ENCODE data around the gene ELK3.
"Not testable (repeated sequence)": the region's sequence is repeated elsewhere in the genome, so short reads cannot be mapped to it uniquely, and the experiment has no call there.

ELK3 gene

GRCh38 chr12:96300064-96300463 is 105.9 kb downstream of the ELK3 start:
- FAIRE-seq (no peak), DNase-seq (ENCODE audit: insufficient read length, low spot score) (no peak)

DNA sequence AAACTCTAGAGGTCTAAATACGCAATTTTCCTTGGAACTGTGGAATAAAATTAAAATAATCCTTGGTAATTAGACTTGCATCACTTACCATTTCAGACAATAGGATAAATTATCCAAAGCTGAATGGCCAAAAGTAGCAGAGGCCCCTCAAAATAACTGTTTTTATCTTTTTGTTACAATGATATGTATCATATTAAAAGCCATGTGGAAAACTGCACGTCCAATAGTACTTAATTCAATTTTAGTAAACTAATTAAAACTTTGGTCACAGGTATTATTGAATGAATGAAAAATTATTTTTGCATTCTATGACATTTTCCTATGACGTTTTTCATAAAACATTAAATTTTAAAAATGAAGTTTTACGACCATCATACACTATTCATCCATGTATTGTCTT is 107.6 kb downstream of the ELK3 start:
- DNase-seq (ENCODE audit: insufficient read length, low spot score) (no peak), FAIRE-seq (no peak)

GRCh38 chr12:96302687-96303310 is 108.6 kb downstream of the ELK3 start:
- FAIRE-seq (no peak), DNase-seq (ENCODE audit: insufficient read length, low spot score) (no peak)

GRCh38 chr12:96303653-96304052 is 109.5 kb downstream of the ELK3 start:
- DNase-seq (ENCODE audit: insufficient read length, low spot score): no peak
- no peak for FAIRE-seq

- no peak for DNase-seq (ENCODE audit: insufficient read length, low spot score)
- no peak for FAIRE-seq
Observed at GRCh38 chr12:96305665-96306064, 111.5 kb downstream of the ELK3 start.

GRCh38 chr12:96308881-96309280 is 114.7 kb downstream of the ELK3 start:
- FAIRE-seq: no peak
- DNase-seq (ENCODE audit: insufficient read length, low spot score): no peak

DNA sequence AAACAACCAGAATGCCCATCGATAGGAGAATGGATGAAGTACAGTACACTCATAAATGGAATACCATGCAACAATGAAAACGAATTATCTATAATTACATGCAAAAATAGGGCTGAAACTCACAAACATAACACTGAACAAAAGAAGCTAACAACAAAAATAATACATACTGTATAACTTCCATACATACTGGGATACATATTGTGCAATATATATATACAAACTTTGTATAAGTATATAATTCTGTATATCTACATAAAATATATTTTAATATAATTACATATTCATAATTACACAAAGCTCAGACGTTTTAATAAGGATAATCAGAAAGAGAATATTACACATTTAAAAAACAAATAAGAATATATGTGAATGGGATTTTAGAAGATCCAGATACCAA is 115.9 kb downstream of the ELK3 start:
- FAIRE-seq (no peak), DNase-seq (ENCODE audit: insufficient read length, low spot score) (no peak)

DNA sequence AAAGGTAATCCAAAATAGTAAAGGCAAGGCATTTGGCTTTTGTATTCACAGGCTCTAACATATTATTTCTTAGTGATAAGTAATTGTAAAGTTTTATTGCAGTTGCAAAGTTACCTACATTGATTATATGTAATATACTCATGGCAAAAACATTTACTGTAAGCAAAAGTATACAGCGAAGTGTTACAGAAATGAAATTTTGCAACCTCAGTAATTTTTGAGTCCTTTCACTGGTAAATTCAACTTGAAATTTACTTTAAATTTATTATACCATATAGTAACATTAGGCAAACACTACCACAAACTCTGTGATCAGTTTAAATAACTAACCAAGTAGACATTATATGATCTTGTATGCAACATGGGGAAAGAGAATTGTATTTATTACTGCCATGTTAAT is 117.0 kb downstream of the ELK3 start:
- FAIRE-seq (no peak), DNase-seq (ENCODE audit: insufficient read length, low spot score) (no peak)

- DNase-seq (ENCODE audit: insufficient read length, low spot score) (no peak), FAIRE-seq (no peak)
Observed at GRCh38 chr12:96313606-96314005, 119.4 kb downstream of the ELK3 start.

- FAIRE-seq: no peak
- DNase-seq (ENCODE audit: insufficient read length, low spot score): no peak
Observed at GRCh38 chr12:96314723-96315122, 120.5 kb downstream of the ELK3 start.

GRCh38 chr12:96315741-96316481 is 121.7 kb downstream of the ELK3 start:
- FAIRE-seq; DNase-seq (ENCODE audit: insufficient read length, low spot score): not testable (repeated sequence)

DNA sequence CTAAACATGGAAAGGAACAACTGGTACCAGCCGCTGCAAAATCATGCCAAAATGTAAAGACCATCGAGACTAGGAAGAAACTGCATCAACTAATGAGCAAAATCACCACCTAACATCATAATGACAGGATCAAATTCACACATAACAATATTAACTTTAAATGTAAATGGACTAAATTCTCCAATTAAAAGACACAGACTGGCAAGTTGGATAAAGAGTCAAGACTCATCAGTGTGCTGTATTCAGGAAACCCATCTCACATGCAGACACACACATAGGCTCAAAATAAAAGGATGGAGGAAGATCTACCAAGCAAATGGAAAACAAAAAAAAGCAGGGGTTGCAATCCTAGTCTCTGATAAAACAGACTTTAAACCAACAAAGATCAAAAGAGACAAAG is 123.6 kb downstream of the ELK3 start:
- not testable (repeated sequence) for DNase-seq (ENCODE audit: insufficient read length, low spot score); FAIRE-seq

All from HTR-8/SVneo (cell line).